G401 (cell line): ENCODE measurements around the gene SPOCK2. TPM values are rescaled to one million over a fixed set of nuclear protein-coding genes. Genes with fewer than 3 reads are reported as not detected.

ENCODE experiments used
- DNase-seq: peaks from one replicate; pipeline ENCODE4 v3.0.0-alpha.2; 2015; ENCODE audit warnings: low spot score
- in situ Hi-C: cut with HindIII; loops from 2 replicates; pipeline ENCODE4 v1.10.0; 2016; ENCODE audit warnings: low sequenced_read_pairs, mixed read lengths
- total RNA-seq: library from RNA; depleted of rRNA; stranded (reverse); fragments of >200 nt; shearing (Covaris generic); gene quantifications from 2 replicates; pipeline ENCODE4 v1.2.3, GENCODE V29; 2014

Gene SPOCK2
- total RNA-seq, 1 experiment from 2014 or later: 0.17 TPM

DNA sequence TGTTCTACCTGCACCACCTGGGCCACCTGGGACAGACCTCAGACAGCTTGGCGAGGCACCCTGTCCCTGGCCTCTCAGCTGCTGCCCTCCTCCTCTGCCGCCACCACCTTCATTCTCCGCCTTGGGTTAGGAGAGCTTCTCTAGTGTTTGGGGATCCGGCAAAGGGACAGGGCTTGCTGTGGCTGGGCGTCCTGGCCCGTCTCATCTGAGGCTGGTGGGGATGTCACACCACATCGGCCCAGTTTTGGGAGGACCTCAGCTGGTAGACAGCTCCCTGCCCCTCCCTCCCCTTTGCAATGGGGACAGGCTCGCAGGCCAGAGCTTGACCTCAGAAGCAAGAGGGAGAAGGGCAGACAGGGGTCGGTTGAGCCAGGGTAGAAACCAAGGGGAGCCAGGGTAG, 26.4 kb downstream of the SPOCK2 start:
- no peak for DNase-seq
- in situ Hi-C loops: no loop called here

- in situ Hi-C loops: no loop called here
- peak; percentile 10 for DNase-seq
These were observed 26.9 kb downstream of the SPOCK2 start for GRCh38 chr10:72061491-72061890.

GRCh38 chr10:72059843-72060822, 28.2 kb downstream of the SPOCK2 start:
- in situ Hi-C loops: no loop called here
- DNase-seq: no peak

DNA sequence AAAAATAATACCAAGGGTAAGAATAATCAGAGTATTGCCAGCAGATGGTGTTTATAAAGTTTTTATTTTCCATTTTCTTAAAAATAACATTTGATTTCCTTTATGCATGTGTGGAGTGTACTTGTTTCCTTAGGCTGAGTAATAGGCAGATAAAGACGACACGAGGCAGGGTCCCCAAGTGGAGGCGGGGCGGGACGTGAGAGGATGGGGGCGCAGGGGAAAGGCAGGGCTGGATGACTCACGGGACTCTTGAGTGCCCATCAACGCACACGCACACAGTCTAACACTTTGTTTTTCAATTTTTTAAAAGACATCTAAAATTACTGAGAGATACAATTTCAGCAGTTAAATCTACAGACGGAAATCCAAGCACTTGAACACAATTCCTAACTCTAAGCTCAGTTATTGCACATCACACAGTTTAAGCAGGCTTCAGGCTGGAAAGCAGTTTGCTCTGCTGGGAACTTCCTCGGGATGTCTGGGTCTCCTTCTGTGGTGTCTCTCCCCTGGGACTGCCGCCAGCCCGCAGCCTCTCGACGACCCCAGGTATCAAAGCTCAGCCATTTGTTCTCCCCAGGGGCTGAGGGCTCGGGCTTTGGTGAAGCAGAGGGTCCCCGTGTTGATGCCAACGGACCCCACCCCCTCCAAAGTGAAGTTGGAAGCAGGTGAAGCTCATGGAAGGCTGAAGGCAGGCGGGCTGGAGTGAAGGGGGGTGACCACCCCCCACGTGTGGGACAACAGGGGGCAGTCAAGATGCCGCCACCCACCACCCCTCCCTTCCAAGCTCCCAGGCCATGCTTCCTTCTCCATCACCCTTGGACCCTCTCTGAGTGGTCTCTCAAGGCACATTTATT, 29.1 kb downstream of the SPOCK2 start:
- in situ Hi-C loops: no loop called here
- no peak for DNase-seq

GRCh38 chr10:72058347-72058898, 29.9 kb downstream of the SPOCK2 start:
- DNase-seq: no peak
- in situ Hi-C loops: no loop called here

- DNase-seq: peak; percentile 46
- in situ Hi-C loops: no loop called here
These were observed 31.2 kb downstream of the SPOCK2 start for GRCh38 chr10:72056932-72057751.

GRCh38 chr10:72056113-72056512, 32.2 kb downstream of the SPOCK2 start:
- DNase-seq: peak; percentile 43
- in situ Hi-C loops: no loop called here

DNA sequence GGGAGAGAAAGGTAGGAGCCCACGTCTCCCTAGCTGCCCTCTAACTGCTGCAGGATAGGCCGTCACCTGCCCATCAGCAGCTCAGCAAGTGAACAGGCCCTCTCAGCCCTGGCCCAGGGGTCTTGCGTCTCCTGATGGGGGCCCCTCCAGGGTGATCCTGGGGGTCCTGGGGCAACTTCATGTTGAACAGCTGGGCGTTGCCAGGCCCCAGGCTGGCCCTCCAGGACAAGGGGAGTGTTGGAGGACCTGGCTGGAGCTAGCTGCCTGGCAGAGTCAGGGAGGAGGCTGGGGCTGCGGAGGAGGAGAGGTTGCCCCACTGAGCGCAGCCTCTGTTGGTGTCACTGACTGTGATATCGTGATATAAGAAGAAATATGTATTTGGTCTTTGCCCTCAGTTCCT, 34.7 kb downstream of the SPOCK2 start:
- in situ Hi-C loops: no loop called here
- DNase-seq: no peak

DNA sequence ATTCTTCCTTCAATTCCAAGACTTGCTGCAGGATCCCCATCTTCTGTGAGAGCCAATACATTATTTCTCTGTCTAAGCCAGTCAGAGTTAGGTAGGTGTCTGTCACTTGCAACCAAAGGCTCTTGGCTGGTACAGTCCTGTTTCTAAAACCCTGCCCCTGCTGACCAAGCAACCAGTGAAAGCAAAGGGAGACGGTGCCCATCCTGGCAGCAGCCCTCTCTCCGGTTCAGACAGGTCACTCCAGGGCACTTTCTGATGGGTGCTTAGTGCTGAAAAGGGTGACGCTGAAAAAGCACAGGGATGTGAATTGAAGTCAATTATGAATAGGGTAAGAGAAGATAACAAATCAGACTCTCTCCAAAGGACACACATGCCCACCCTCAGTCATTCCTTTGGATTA, 37.5 kb downstream of the SPOCK2 start:
- DNase-seq: no peak
- in situ Hi-C loops: no loop called here

GRCh38 chr10:72049969-72050781, 38.2 kb downstream of the SPOCK2 start:
- DNase-seq: peak; percentile 21
- in situ Hi-C loops: no loop called here

DNA sequence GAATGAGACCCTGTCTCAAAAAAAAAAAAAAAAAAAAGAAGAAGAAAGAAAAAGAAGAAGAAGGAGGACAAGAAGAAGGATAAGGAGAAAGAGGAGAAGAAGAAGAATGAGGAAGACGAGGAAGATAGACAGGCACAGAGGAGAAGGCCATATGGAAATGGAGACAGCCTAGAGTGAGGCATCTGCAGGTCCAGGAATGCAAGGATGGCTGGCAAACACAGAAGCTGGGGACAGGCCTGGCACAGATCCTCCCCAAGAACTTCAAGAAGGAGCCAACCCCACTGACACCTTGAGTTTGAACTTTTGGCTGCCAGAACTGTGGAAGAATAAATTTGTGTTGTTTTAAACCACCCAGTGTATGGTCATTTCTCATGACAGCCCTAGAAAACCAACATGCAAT, 38.9 kb downstream of the SPOCK2 start:
- in situ Hi-C loops: no loop called here
- DNase-seq: no peak

DNA sequence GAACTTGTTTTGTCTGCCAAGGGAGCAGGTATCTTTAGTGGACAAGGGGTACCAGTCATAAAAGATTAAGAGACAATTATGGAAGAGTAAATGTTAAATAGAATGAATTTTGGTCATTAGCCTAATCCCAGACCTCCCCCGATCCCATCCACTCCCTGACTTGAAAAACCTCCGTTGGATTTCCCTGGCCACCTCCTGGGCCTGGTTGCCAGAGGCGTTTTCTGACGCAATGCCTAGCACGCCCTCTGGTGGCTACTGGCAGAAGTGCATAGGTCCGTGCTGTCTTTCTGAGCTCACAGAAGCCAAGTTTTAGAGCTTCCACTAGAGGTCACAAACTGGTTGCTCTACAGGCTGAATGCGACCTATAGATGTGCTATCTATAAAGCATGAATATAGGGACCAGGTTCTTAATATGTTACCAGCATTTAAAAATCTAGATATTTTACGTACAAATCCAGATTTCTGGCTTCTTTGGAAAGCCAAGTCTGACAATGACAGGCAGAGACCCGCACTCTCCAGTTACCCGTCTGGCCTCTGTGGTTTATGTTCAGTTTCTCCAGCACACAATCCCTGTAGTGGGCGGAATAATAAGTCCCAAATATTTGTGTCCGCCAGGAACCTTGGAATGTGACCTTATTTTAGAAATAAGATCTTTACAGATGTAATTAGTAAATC, 39.8 kb downstream of the SPOCK2 start:
- in situ Hi-C loops: no loop called here
- peak; percentile 97 for DNase-seq

DNA sequence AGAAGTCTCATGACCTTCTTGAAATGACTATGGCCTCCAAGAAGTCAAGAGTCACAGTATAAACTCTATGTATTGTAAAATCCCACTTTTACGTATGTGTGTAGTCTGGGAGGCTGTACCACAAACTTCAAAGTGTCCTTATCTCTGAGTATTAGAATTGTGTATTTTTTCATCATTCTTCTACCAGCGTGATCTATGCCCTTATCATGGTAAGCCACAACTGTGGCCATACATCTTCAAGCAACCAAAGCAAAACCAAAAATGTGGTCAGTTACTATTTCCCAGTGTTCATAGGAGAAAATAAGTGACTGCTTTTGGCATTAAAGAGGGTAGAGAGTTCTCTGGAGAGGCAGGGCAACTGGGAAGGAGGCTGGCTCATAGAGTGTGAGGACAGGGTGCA, 42.8 kb downstream of the SPOCK2 start:
- no peak for DNase-seq
- in situ Hi-C loops: no loop called here

- in situ Hi-C loops: no loop called here
- peak; percentile 75 for DNase-seq
These were observed 43.8 kb downstream of the SPOCK2 start for GRCh38 chr10:72044417-72045041.

GRCh38 chr10:72043016-72043834, 45.1 kb downstream of the SPOCK2 start:
- no peak for DNase-seq
- in situ Hi-C loops: no loop called here

GRCh38 chr10:72041491-72041890, 46.9 kb downstream of the SPOCK2 start:
- in situ Hi-C loops: no loop called here
- no peak for DNase-seq
